ENCODE results near the gene FJX1. TPM values are rescaled to one million over a fixed set of nuclear protein-coding genes. Genes with fewer than 3 reads are reported as not detected.

Gene FJX1
- total RNA-seq, 1 donor from 2014 or later, result 7.4 TPM

DNA sequence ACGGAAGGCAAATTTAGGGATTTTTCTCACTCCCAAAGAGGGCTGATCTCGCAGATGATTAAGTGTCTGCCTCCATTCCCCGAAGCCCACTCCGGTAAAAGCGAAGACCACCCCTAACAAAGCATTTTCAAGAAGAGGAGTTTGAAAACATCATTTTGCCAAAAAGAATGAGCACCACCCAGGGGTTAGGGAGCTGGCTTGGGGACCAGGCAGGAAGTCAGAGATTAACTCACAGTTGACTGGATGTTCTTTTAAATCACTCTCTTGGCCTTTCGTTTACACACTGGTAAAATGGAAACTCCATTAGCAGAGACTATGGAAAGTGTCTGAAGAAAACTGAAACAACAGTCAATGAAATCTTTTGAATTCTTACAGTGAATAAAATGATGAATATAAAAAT is 36.5 kb downstream of the FJX1 start:
- Histone ChIP-seq H3K4me3 (no peak overlapping the region), H3K27ac (no peak overlapping the region), H3K9me3 (no peaks in the 10 kb centered on the region), H3K36me3 (no peaks in the 10 kb centered on the region), H3K27me3 (no peaks in the 10 kb centered on the region), H3K4me1 (no peaks in the 10 kb centered on the region)
- intact Hi-C loops (cut with DNase I), result no loop called here
- no peak for DNase-seq (ENCODE audit: extremely low spot score in 2 of 2)
- TF ChIP-seq POLR2A (IDR thresholded peaks at IDR 0.05) (no peak), POLR2AphosphoS5 (IDR thresholded peaks at IDR 0.05; ENCODE audit: insufficient read depth in 1 of 2, low read depth in 1 of 2) (no peak)
- TF ChIP-seq, protein P1, sequence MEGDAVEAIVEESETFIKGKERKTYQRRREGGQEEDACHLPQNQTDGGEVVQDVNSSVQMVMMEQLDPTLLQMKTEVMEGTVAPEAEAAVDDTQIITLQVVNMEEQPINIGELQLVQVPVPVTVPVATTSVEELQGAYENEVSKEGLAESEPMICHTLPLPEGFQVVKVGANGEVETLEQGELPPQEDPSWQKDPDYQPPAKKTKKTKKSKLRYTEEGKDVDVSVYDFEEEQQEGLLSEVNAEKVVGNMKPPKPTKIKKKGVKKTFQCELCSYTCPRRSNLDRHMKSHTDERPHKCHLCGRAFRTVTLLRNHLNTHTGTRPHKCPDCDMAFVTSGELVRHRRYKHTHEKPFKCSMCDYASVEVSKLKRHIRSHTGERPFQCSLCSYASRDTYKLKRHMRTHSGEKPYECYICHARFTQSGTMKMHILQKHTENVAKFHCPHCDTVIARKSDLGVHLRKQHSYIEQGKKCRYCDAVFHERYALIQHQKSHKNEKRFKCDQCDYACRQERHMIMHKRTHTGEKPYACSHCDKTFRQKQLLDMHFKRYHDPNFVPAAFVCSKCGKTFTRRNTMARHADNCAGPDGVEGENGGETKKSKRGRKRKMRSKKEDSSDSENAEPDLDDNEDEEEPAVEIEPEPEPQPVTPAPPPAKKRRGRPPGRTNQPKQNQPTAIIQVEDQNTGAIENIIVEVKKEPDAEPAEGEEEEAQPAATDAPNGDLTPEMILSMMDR (IDR thresholded peaks at IDR 0.05), result no peak

DNA sequence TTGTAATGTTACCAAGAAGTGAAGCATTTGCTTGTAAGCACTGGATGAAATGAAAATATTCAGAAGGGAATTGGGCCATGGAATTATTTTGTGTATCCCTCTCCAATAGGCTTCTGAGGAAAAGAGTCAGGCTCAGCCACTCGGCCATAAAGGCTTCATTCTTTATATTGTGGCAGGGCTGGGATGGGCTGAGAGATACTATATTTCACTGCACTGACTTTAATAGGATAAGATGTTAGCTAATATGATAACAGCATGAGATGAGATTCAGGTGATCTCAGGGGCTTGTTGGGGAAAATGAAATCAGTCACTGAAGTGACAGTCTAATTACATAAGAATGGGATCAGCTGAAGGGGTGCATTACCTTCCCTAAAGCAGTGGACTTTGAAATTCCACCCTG is 37.0 kb downstream of the FJX1 start:
- Histone ChIP-seq H3K36me3 (no peaks in the 10 kb centered on the region), H3K27ac (no peak overlapping the region), H3K9me3 (no peaks in the 10 kb centered on the region), H3K27me3 (no peaks in the 10 kb centered on the region), H3K4me1 (no peaks in the 10 kb centered on the region), H3K4me3 (no peak overlapping the region)
- no peak for DNase-seq (ENCODE audit: extremely low spot score in 2 of 2)
- TF ChIP-seq POLR2AphosphoS5 (IDR thresholded peaks at IDR 0.05; ENCODE audit: insufficient read depth in 1 of 2, low read depth in 1 of 2) (no peak), POLR2A (IDR thresholded peaks at IDR 0.05) (no peak)
- TF ChIP-seq, protein P1 (IDR thresholded peaks at IDR 0.05), result no peak
- intact Hi-C loops (cut with DNase I), result no loop called here

DNA sequence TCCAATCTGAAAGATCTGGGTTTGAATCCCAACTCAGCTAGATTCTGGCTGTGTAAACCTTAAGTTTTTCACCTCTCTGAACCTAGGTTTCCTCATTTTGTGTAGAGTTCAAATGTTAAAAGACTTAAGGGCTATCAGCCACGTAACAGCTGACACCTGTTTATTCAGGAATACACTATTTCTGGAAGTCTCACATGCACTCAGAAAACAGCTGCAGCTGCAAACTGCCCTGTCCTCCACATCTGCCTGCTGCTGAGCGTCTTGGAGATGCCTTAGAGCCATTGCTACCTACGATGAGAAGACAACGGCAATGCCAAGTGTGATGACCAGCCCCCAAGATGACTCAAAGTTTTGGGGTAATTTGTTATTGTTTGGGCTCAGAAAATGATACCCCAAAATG is 37.6 kb downstream of the FJX1 start:
- H3K4me3 ChIP-seq, result no peak overlapping the region
- H3K9me3 ChIP-seq, result no peaks in the 10 kb centered on the region
- no peaks in the 10 kb centered on the region for H3K27me3 ChIP-seq
- no peak overlapping the region for H3K27ac ChIP-seq
- no peak for DNase-seq (ENCODE audit: extremely low spot score in 2 of 2)
- no peaks in the 10 kb centered on the region for H3K4me1 ChIP-seq
- TF ChIP-seq, protein P1 (IDR thresholded peaks at IDR 0.05), result no peak
- no peak for TF ChIP-seq POLR2A (IDR thresholded peaks at IDR 0.05)
- no peak for TF ChIP-seq POLR2AphosphoS5 (IDR thresholded peaks at IDR 0.05; ENCODE audit: insufficient read depth in 1 of 2, low read depth in 1 of 2)
- intact Hi-C loops (cut with DNase I), result no loop called here
- no peaks in the 10 kb centered on the region for H3K36me3 ChIP-seq

DNA sequence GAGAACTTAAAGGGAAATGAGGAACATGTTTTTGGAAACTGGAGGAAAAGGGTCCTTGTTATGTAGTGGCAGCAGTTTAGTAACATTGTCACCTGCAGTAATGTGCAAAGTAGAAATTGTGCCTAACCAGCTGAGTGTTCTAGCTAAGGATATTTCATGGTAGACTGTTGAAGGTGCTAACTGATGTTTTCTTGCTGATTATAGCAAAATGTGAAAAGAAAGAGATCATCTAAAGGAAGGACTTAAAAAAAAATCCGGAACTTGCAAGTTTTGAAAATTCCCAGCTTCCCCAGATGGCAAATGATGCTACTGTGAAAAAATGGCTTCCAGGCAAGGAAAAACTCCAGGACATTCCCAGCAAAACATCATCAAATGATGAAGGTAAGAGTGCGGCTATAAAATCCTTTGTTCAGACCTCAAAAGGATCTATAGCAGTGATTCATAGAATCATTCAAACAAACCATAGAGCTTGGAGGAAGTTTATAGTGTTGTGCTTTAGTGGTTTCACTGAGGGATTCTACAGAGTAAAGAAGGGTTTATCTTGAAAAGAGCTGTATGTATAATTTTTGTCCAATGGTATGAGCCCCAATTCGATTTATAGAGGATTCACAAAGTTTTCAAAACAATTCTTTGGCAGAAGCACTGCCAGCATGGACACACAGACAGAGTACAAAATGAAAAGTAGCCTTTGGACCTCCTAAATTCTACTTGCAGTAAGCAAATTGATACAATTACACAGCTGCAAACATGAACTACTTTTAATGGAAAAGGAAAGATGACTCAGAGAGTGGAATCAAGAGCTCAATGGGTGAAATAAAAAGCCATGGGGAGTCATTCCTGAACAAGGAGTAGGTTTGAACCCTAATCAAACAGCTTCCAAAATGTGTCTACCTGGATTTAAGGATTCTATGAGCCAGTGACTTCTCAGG is 40.0 kb downstream of the FJX1 start:
- DNase-seq (ENCODE audit: extremely low spot score in 2 of 2), result no peak
- Histone ChIP-seq H3K9me3 (no peaks in the 10 kb centered on the region), H3K36me3 (no peaks in the 10 kb centered on the region), H3K27ac (no peak overlapping the region), H3K4me1 (peaks cover 12% of the 10 kb centered on the region), H3K27me3 (no peaks in the 10 kb centered on the region), H3K4me3 (no peak overlapping the region)
- intact Hi-C loops (cut with DNase I), result no loop called here
- TF ChIP-seq POLR2A (IDR thresholded peaks at IDR 0.05), result no peak
- TF ChIP-seq POLR2AphosphoS5 (IDR thresholded peaks at IDR 0.05; ENCODE audit: insufficient read depth in 1 of 2, low read depth in 1 of 2), result no peak
- TF ChIP-seq, protein P1 (IDR thresholded peaks at IDR 0.05), result no peak

DNA sequence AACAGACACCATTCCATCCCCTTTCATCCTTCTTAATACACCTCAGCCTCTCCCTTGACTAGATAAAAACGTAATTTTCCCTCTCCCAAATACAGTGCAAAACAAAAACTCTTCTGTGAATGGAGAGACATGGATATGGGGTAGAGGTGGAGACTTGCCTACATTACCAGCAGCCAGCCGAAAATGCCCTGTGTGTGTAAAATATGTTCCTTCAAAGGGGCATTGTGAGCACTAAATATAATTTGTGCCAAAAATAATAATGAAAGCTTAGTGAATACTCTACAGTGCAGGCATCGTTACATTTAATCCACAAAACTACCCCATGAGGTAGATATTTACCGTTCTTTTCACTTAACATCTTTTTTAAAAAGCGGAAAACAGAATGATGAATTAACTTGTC is 43.3 kb downstream of the FJX1 start:
- TF ChIP-seq POLR2AphosphoS5 (IDR thresholded peaks at IDR 0.05; ENCODE audit: insufficient read depth in 1 of 2, low read depth in 1 of 2), result no peak
- TF ChIP-seq POLR2A (IDR thresholded peaks at IDR 0.05), result no peak
- TF ChIP-seq, protein P1 (IDR thresholded peaks at IDR 0.05), result no peak
- Histone ChIP-seq H3K27me3 (no peaks in the 10 kb centered on the region), H3K4me1 (peaks cover 29% of the 10 kb centered on the region), H3K36me3 (no peaks in the 10 kb centered on the region), H3K4me3 (peak overlapping the region; percentile 77 to 91), H3K9me3 (no peaks in the 10 kb centered on the region), H3K27ac (peak overlapping the region; percentile 88)
- intact Hi-C loops (cut with DNase I), result no loop called here
- DNase-seq (ENCODE audit: extremely low spot score in 2 of 2), result no peak

All from vagina (tissue), 2 donors.